Panc1 (cell line): ENCODE results near the gene KRTAP5-3. TPM values are rescaled to one million over a fixed set of nuclear protein-coding genes. Genes with fewer than 3 reads are reported as not detected.

Experiments used
- ATAC-seq: fragments of 200-7000 bp; cut with Tn5 transposase; 2 replicates; pipeline ENCODE4 v1.9.1; 2020; ENCODE audit warnings: mild to moderate bottlenecking, moderate library complexity
- BruUV-seq: library from RNA; stranded (reverse); fragments of 400-500 nt; replicated peaks from 2 replicates; lab custom pipeline; 2021; lab: Mats Ljungman, UMichigan
- CTCF ChIA-PET: fragments of 300-600 bp; sonication (Branson Sonifier 250); formaldehyde crosslinking; loops from one replicate; lab custom pipeline; 2022; ENCODE audit warnings: antibody characterized with exemption; lab: Charles Lee
- POLR2A ChIA-PET: fragments of 300-600 bp; sonication (Branson Sonifier 250); formaldehyde crosslinking; loops from one replicate; lab custom pipeline; 2022; ENCODE audit warnings: antibody characterized with exemption; lab: Charles Lee
- DNase-seq: peaks from one replicate; pipeline ENCODE4 v3.0.0-alpha.2; 2010; ENCODE audit warnings: low read depth, low spot score
- H3K27ac ChIP-seq: 2 replicates; pipeline ENCODE4 v1.5.1; 2011; ENCODE audit warnings: mild to moderate bottlenecking, low read length, inconsistent platforms
- H3K27me3 ChIP-seq: fragments of 200-500 bp; sonication (Bioruptor generic); 2 replicates; pipeline ENCODE4 v1.6.0; 2014; ENCODE audit warnings: low read length, inconsistent platforms; ENCODE audit not compliant: control insufficient read depth, insufficient read depth
- H3K36me3 ChIP-seq: fragments of 200-500 bp; sonication (Bioruptor generic); 2 replicates; pipeline ENCODE4 v1.5.1; 2014; ENCODE audit warnings: inconsistent platforms, mild to moderate bottlenecking, low read length, moderate library complexity; ENCODE audit not compliant: control insufficient read depth, insufficient read depth
- H3K4me1 ChIP-seq: 2 replicates; pipeline ENCODE4 v1.5.1; 2011; ENCODE audit warnings: inconsistent platforms, mild to moderate bottlenecking, low read length, moderate library complexity; ENCODE audit not compliant: control insufficient read depth, insufficient read depth
- H3K4me3 ChIP-seq, 2 experiments: 2 replicates each; pipeline ENCODE4 v1.5.1; 2011 to 2012; ENCODE audit warnings: low read depth in 2 of 2, low read length in 2 of 2, mild to moderate bottlenecking in 2 of 2, inconsistent platforms in 1 of 2, moderate library complexity in 1 of 2
- H3K9me3 ChIP-seq: fragments of 200-500 bp; sonication (Bioruptor generic); 2 replicates; pipeline ENCODE4 v1.5.1; 2014; ENCODE audit warnings: low read depth, mild to moderate bottlenecking, inconsistent platforms, low read length, moderate library complexity; ENCODE audit not compliant: control insufficient read depth, insufficient read depth
- POLR2AphosphoS5 ChIP-seq: IDR thresholded peaks from 2 replicates; pipeline ENCODE4 v1.6.1; 2012; ENCODE audit warnings: mild to moderate bottlenecking, low read depth, low read length, moderate library complexity
- SIN3A ChIP-seq: IDR thresholded peaks from 2 replicates; pipeline ENCODE4 v1.6.1; 2012; ENCODE audit warnings: low read depth, mild to moderate bottlenecking, low read length, moderate library complexity, borderline replicate concordance; ENCODE audit not compliant: insufficient read depth
- TCF7L2 ChIP-seq: IDR thresholded peaks from 2 replicates; pipeline ENCODE4 v1.6.1; 2011; ENCODE audit warnings: mild to moderate bottlenecking, low read depth, low read length, inconsistent platforms
- in situ Hi-C: cut with HindIII; loops from 2 replicates; pipeline ENCODE4 v1.10.0; 2016; ENCODE audit warnings: low sequenced_read_pairs, low pct_unique_long_range_greater_than_20kb
- intact Hi-C: fragments of 100-400 bp; cut with micrococcal nuclease; formaldehyde crosslinking; loops from one replicate; pipeline ENCODE4 v1.10.0; 2022; ENCODE audit not compliant: unreplicated experiment
- total RNA-seq: library from RNA; stranded (reverse); gene quantifications from one replicate; pipeline ENCODE4 v1.2.1, GENCODE V29; 2021; ENCODE audit not compliant: unreplicated experiment
- TF ChIP-seq, protein P1 (sequence below): fragments of 450-650 bp; IDR thresholded peaks from 2 replicates; pipeline ENCODE4 v1.5.1; 2017; ENCODE audit warnings: mild to moderate bottlenecking
- TF ChIP-seq, protein P2 (sequence below), 2 experiments: IDR thresholded peaks; 2 replicates each; pipeline ENCODE4 v1.6.1; 2011 to 2012; ENCODE audit warnings: low read depth in 2 of 2, control low read depth in 1 of 2, low read length in 1 of 2, mild to moderate bottlenecking in 1 of 2, moderate library complexity in 1 of 2; ENCODE audit not compliant: insufficient read depth in 1 of 2

The KRTAP5-3 gene
- total RNA-seq, 1 experiment from 2014 or later, result not detected

DNA sequence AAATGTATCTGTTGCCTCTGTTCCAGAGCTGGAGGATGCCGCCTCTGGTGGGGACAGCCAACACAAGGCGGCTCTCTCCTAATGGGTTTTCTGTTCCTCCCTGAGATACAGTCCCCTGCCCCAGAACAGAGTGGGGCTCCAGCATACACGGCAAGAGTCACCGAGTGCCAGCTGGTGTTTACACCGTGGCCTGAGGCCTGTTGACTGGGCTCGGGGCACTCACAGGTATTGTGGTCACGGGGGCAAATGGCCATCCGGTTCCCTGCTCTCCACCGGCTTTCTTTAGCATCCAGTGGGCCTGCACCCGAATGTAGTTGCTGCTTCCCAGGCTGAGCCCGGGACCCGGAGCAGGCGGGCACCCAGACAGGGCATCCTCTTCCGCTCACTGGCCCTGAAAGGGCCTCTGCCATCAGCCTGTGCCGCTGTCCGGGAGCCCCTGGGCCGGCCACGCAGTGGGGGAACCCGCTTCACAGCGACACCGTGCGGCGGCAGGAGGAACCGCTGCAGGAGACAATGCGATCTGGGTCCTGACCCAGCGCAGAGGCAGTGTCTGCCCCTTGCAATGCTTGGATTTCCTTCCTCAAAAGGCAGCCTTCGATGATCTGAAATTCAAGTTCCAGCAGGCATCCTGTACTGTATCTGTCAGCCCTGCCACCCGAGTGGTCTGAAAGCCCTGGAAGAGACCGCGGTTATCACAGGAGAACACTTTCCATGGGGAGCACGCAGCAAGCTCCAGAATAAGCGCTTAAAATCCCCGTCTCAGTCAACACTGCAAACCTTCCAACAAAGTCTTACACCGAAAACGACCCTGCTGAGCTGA lies 20.5 kb upstream of the KRTAP5-3 start:
- CTCF ChIA-PET, result interaction anchor here (0.6 to 1.0 kb wide), 5 partner anchors 32 to 82 kb away, joined by 3 to 6 read pairs (median 3); no protein-coding TSS in a partner anchor
- Histone ChIP-seq H3K4me1 (peaks cover 10% of the 10 kb centered on the region; the same call in 1 of the 2 replicates), H3K27ac (no peak overlapping the region), H3K4me3 (no peak overlapping the region), H3K9me3 (no peaks in the 10 kb centered on the region), H3K27me3 (peaks cover 17% of the 10 kb centered on the region), H3K36me3 (no peaks in the 10 kb centered on the region)
- intact Hi-C loops, result no loop called here
- in situ Hi-C loops, result no loop called here
- TF ChIP-seq, protein P1, sequence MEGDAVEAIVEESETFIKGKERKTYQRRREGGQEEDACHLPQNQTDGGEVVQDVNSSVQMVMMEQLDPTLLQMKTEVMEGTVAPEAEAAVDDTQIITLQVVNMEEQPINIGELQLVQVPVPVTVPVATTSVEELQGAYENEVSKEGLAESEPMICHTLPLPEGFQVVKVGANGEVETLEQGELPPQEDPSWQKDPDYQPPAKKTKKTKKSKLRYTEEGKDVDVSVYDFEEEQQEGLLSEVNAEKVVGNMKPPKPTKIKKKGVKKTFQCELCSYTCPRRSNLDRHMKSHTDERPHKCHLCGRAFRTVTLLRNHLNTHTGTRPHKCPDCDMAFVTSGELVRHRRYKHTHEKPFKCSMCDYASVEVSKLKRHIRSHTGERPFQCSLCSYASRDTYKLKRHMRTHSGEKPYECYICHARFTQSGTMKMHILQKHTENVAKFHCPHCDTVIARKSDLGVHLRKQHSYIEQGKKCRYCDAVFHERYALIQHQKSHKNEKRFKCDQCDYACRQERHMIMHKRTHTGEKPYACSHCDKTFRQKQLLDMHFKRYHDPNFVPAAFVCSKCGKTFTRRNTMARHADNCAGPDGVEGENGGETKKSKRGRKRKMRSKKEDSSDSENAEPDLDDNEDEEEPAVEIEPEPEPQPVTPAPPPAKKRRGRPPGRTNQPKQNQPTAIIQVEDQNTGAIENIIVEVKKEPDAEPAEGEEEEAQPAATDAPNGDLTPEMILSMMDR, result peak; percentile 100
- TF ChIP-seq, protein P2, sequence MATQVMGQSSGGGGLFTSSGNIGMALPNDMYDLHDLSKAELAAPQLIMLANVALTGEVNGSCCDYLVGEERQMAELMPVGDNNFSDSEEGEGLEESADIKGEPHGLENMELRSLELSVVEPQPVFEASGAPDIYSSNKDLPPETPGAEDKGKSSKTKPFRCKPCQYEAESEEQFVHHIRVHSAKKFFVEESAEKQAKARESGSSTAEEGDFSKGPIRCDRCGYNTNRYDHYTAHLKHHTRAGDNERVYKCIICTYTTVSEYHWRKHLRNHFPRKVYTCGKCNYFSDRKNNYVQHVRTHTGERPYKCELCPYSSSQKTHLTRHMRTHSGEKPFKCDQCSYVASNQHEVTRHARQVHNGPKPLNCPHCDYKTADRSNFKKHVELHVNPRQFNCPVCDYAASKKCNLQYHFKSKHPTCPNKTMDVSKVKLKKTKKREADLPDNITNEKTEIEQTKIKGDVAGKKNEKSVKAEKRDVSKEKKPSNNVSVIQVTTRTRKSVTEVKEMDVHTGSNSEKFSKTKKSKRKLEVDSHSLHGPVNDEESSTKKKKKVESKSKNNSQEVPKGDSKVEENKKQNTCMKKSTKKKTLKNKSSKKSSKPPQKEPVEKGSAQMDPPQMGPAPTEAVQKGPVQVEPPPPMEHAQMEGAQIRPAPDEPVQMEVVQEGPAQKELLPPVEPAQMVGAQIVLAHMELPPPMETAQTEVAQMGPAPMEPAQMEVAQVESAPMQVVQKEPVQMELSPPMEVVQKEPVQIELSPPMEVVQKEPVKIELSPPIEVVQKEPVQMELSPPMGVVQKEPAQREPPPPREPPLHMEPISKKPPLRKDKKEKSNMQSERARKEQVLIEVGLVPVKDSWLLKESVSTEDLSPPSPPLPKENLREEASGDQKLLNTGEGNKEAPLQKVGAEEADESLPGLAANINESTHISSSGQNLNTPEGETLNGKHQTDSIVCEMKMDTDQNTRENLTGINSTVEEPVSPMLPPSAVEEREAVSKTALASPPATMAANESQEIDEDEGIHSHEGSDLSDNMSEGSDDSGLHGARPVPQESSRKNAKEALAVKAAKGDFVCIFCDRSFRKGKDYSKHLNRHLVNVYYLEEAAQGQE (IDR thresholded peaks at IDR 0.05; ENCODE audit: insufficient read depth in 1 of 2, low read depth in 2 of 2, low read length in 1 of 2), result 0 out of 4 replicates have a peak, but pooled peaks of 1 of the 2 experiments have one; percentile 63
- no peak for TF ChIP-seq TCF7L2
- ATAC-seq (peak; percentile 94), DNase-seq (no peak)
- no TSS peak for BruUV-seq
- POLR2A ChIA-PET, result no interaction called here

DNA sequence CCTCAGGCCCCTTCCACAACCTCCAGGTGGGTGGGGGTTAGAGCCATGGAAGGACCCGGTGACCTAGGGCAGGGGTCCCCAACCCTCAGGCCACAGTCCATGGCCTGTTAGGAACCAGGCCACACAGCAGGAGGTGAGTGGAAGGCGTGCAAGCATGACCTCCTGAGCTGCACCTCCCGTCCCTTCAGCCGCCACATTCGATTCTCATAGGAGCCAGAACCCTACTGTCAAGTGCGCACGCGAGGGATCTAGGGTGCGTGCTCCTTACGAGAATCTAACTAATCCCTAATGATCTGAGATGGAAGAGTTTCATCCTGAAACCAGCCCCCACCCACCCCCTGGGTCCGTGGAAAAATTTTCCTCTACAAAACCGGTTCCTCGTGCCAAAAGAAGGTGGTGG lies 17.3 kb upstream of the KRTAP5-3 start:
- no peak overlapping the region for H3K27ac ChIP-seq
- no peak overlapping the region for H3K4me3 ChIP-seq
- H3K9me3 ChIP-seq, result no peaks in the 10 kb centered on the region
- H3K27me3 ChIP-seq, result peaks cover 17% of the 10 kb centered on the region
- in situ Hi-C loops, result no loop called here
- ATAC-seq (no peak), DNase-seq (no peak)
- TF ChIP-seq POLR2AphosphoS5 (no peak), SIN3A (no peak), TCF7L2 (no peak)
- TF ChIP-seq, protein P1, result no peak
- TF ChIP-seq, protein P2 (IDR thresholded peaks at IDR 0.05; ENCODE audit: insufficient read depth in 1 of 2, low read depth in 2 of 2, low read length in 1 of 2), result no peak
- no TSS peak for BruUV-seq
- H3K4me1 ChIP-seq, result peaks cover 10% of the 10 kb centered on the region; the same call in 1 of the 2 replicates
- POLR2A ChIA-PET, result no interaction called here
- CTCF ChIA-PET, result interaction anchor here (1.0 kb wide), 1 partner anchor 51 kb away, joined by 9 read pairs; no protein-coding TSS in a partner anchor
- H3K36me3 ChIP-seq, result no peaks in the 10 kb centered on the region
- intact Hi-C loops, result no loop called here
